Mesendoderm (in vitro differentiated cells): ENCODE data around the gene BNIP5.

Source experiments
- DNase-seq: peaks from one replicate; pipeline ENCODE4 v3.0.0; 2013
- H2AK5ac ChIP-seq: 2 replicates; pipeline ENCODE4 v1.6.1; 2013; ENCODE audit warnings: low read length, inconsistent platforms
- H2BK120ac ChIP-seq: 2 replicates; pipeline ENCODE4 v1.6.1; 2013; ENCODE audit warnings: low read depth, mild to moderate bottlenecking, low read length, moderate library complexity, mixed read lengths
- H2BK15ac ChIP-seq: replicated peaks from 2 replicates; pipeline ENCODE4 v1.6.1; 2013; ENCODE audit warnings: low read depth, mild to moderate bottlenecking, moderate library complexity
- H2BK5ac ChIP-seq: 2 replicates; pipeline ENCODE4 v1.6.1; 2013; ENCODE audit warnings: low read length, inconsistent platforms
- H3K18ac ChIP-seq: 2 replicates; pipeline ENCODE4 v1.6.1; 2013; ENCODE audit warnings: mild to moderate bottlenecking, low read length, mixed read lengths
- H3K23ac ChIP-seq: one replicate; pipeline ENCODE4 v1.6.1; 2013; ENCODE audit warnings: low read length
- H3K27ac ChIP-seq: 2 replicates; pipeline ENCODE4 v1.5.1; 2013; ENCODE audit warnings: low read depth, mild to moderate bottlenecking, inconsistent platforms, low read length, moderate library complexity
- H3K27me3 ChIP-seq: 2 replicates; pipeline ENCODE4 v1.6.1; 2013; ENCODE audit warnings: low read length, control low read depth, mild to moderate bottlenecking, inconsistent platforms; ENCODE audit not compliant: insufficient read depth, poor library complexity
- H3K36me3 ChIP-seq: 2 replicates; pipeline ENCODE4 v1.6.1; 2013; ENCODE audit warnings: low read length, inconsistent platforms; ENCODE audit not compliant: control insufficient read depth, insufficient read depth
- H3K4ac ChIP-seq: one replicate; pipeline ENCODE4 v1.6.1; 2013; ENCODE audit warnings: low read depth, mild to moderate bottlenecking, low read length, moderate library complexity
- H3K4me1 ChIP-seq: 2 replicates; pipeline ENCODE4 v1.6.1; 2013; ENCODE audit warnings: low read depth, low read length, inconsistent platforms; ENCODE audit not compliant: control insufficient read depth
- H3K4me2 ChIP-seq: 2 replicates; pipeline ENCODE4 v1.6.1; 2013; ENCODE audit warnings: low read length
- H3K4me3 ChIP-seq: 2 replicates; pipeline ENCODE4 v1.5.1; 2013; ENCODE audit warnings: mild to moderate bottlenecking, low read length
- H3K56ac ChIP-seq: one replicate; pipeline ENCODE4 v1.6.1; 2013; ENCODE audit warnings: low read length
- H3K79me1 ChIP-seq: 2 replicates; pipeline ENCODE4 v1.6.1; 2013; ENCODE audit warnings: low read length, inconsistent platforms
- H3K79me2 ChIP-seq: 2 replicates; pipeline ENCODE4 v1.6.1; 2013; ENCODE audit warnings: mild to moderate bottlenecking, low read length; ENCODE audit not compliant: control insufficient read depth, insufficient read depth
- H3K9ac ChIP-seq: 2 replicates; pipeline ENCODE4 v1.6.1; 2013; ENCODE audit warnings: low read length, inconsistent platforms
- H4K5ac ChIP-seq: one replicate; pipeline ENCODE4 v1.6.1; 2013; ENCODE audit warnings: low read length
- H4K8ac ChIP-seq: one replicate; pipeline ENCODE4 v1.6.1; 2013; ENCODE audit warnings: low read depth, mild to moderate bottlenecking, control low read depth, low read length, moderate library complexity
- WGBS: extraction: QIAGEN DNeasy Blood & Tissue Kit; methylation state at CpG from one replicate; pipeline ENCODE4 v1.1.7; 2013; ENCODE audit warnings: low lambda C conversion rate, missing lambda C conversion rate; ENCODE audit not compliant: insufficient coverage; ENCODE audit errors: extremely low coverage; 5-methylcytosine and 5-hydroxymethylcytosine counted together

The BNIP5 gene

GRCh38 chr6:36301781-36302180, 34.9 kb downstream of the BNIP5 start:
- H3K4me2 ChIP-seq: no peak overlapping the region
- H3K27me3 ChIP-seq: no peaks in the 10 kb centered on the region
- H3K4ac ChIP-seq: no peak overlapping the region
- no peak overlapping the region for H3K27ac ChIP-seq
- H3K9ac ChIP-seq: no peak overlapping the region
- H4K8ac ChIP-seq: no peak overlapping the region
- no peaks in the 10 kb centered on the region for H3K79me1 ChIP-seq
- no peaks in the 10 kb centered on the region for H3K4me1 ChIP-seq
- no CpG with 5 or more reads among the region's 7 CpGs for WGBS
- no peak overlapping the region for H3K4me3 ChIP-seq
- H3K36me3 ChIP-seq: no peaks in the 10 kb centered on the region
- no peak overlapping the region for H2AK5ac ChIP-seq
- H2BK5ac ChIP-seq: no peak overlapping the region
- DNase-seq: no peak
- H3K79me2 ChIP-seq: no peaks in the 10 kb centered on the region
- no peak overlapping the region for H3K23ac ChIP-seq
- no peak overlapping the region for H4K5ac ChIP-seq
- H2BK15ac ChIP-seq: no peak overlapping the region
- H3K56ac ChIP-seq: peak overlapping the region; percentile 64
- no peak overlapping the region for H2BK120ac ChIP-seq
- no peak overlapping the region for H3K18ac ChIP-seq

- no peaks in the 10 kb centered on the region for H3K4me1 ChIP-seq
- no peak overlapping the region for H2BK15ac ChIP-seq
- no peak overlapping the region for H2AK5ac ChIP-seq
- H3K36me3 ChIP-seq: no peaks in the 10 kb centered on the region
- H3K9ac ChIP-seq: no peak overlapping the region
- H3K27ac ChIP-seq: no peak overlapping the region
- no peaks in the 10 kb centered on the region for H3K79me1 ChIP-seq
- H3K18ac ChIP-seq: no peak overlapping the region
- H3K79me2 ChIP-seq: no peaks in the 10 kb centered on the region
- H2BK5ac ChIP-seq: no peak overlapping the region
- no peak overlapping the region for H3K4ac ChIP-seq
- peak overlapping the region; percentile 64 for H3K56ac ChIP-seq
- H3K4me3 ChIP-seq: no peak overlapping the region
- WGBS: no CpG with 5 or more reads among the region's 10 CpGs
- no peak overlapping the region for H3K23ac ChIP-seq
- no peak overlapping the region for H4K8ac ChIP-seq
- no peak overlapping the region for H2BK120ac ChIP-seq
- no peaks in the 10 kb centered on the region for H3K27me3 ChIP-seq
- no peak overlapping the region for H4K5ac ChIP-seq
- H3K4me2 ChIP-seq: no peak overlapping the region
- no peak for DNase-seq
Measured at GRCh38 chr6:36301085-36301658, 35.5 kb downstream of the BNIP5 start.

- no peak for DNase-seq
- H3K4me3 ChIP-seq: no peak overlapping the region
- H3K27me3 ChIP-seq: no peaks in the 10 kb centered on the region
- no peak overlapping the region for H3K4ac ChIP-seq
- no peaks in the 10 kb centered on the region for H3K36me3 ChIP-seq
- no peak overlapping the region for H3K4me2 ChIP-seq
- no peak overlapping the region for H3K23ac ChIP-seq
- H3K9ac ChIP-seq: no peak overlapping the region
- H3K79me2 ChIP-seq: no peaks in the 10 kb centered on the region
- H2AK5ac ChIP-seq: no peak overlapping the region
- no peak overlapping the region for H2BK5ac ChIP-seq
- H3K56ac ChIP-seq: no peak overlapping the region
- no peak overlapping the region for H3K18ac ChIP-seq
- no peaks in the 10 kb centered on the region for H3K79me1 ChIP-seq
- H4K5ac ChIP-seq: no peak overlapping the region
- H3K4me1 ChIP-seq: no peaks in the 10 kb centered on the region
- no peak overlapping the region for H2BK120ac ChIP-seq
- no peak overlapping the region for H2BK15ac ChIP-seq
- WGBS: no CpG with 5 or more reads among the region's 4 CpGs
- H4K8ac ChIP-seq: no peak overlapping the region
- no peak overlapping the region for H3K27ac ChIP-seq
Measured at GRCh38 chr6:36298027-36298426, 38.7 kb downstream of the BNIP5 start.

GRCh38 chr6:36297511-36297910, 39.2 kb downstream of the BNIP5 start:
- H3K4me1 ChIP-seq: no peaks in the 10 kb centered on the region
- no peaks in the 10 kb centered on the region for H3K79me2 ChIP-seq
- no peak overlapping the region for H2BK5ac ChIP-seq
- no peak overlapping the region for H2AK5ac ChIP-seq
- H2BK15ac ChIP-seq: no peak overlapping the region
- no peak overlapping the region for H3K4ac ChIP-seq
- H3K79me1 ChIP-seq: no peaks in the 10 kb centered on the region
- H3K56ac ChIP-seq: no peak overlapping the region
- H3K23ac ChIP-seq: no peak overlapping the region
- no peak overlapping the region for H3K4me3 ChIP-seq
- H3K27me3 ChIP-seq: no peaks in the 10 kb centered on the region
- no peak overlapping the region for H4K8ac ChIP-seq
- no peaks in the 10 kb centered on the region for H3K36me3 ChIP-seq
- H3K27ac ChIP-seq: no peak overlapping the region
- H3K9ac ChIP-seq: no peak overlapping the region
- H3K4me2 ChIP-seq: no peak overlapping the region
- no peak overlapping the region for H4K5ac ChIP-seq
- H2BK120ac ChIP-seq: no peak overlapping the region
- H3K18ac ChIP-seq: no peak overlapping the region
- no CpG with 5 or more reads among the region's 7 CpGs for WGBS
- no peak for DNase-seq

- no peak overlapping the region for H3K23ac ChIP-seq
- H3K36me3 ChIP-seq: no peaks in the 10 kb centered on the region
- no peaks in the 10 kb centered on the region for H3K27me3 ChIP-seq
- H3K4me3 ChIP-seq: no peak overlapping the region
- no peak overlapping the region for H3K56ac ChIP-seq
- no peak for DNase-seq
- H2BK15ac ChIP-seq: no peak overlapping the region
- H3K79me1 ChIP-seq: no peaks in the 10 kb centered on the region
- H3K4me2 ChIP-seq: no peak overlapping the region
- H3K27ac ChIP-seq: no peak overlapping the region
- no peak overlapping the region for H3K9ac ChIP-seq
- H3K4ac ChIP-seq: no peak overlapping the region
- WGBS: no CpG with 5 or more reads among the region's 6 CpGs
- H4K5ac ChIP-seq: no peak overlapping the region
- no peak overlapping the region for H2BK120ac ChIP-seq
- H3K79me2 ChIP-seq: no peaks in the 10 kb centered on the region
- H3K4me1 ChIP-seq: no peaks in the 10 kb centered on the region
- H2BK5ac ChIP-seq: no peak overlapping the region
- no peak overlapping the region for H4K8ac ChIP-seq
- no peak overlapping the region for H2AK5ac ChIP-seq
- no peak overlapping the region for H3K18ac ChIP-seq
Measured at GRCh38 chr6:36297051-36297450, 39.6 kb downstream of the BNIP5 start.

GRCh38 chr6:36296240-36296639, 40.4 kb downstream of the BNIP5 start:
- no peak overlapping the region for H4K5ac ChIP-seq
- no peaks in the 10 kb centered on the region for H3K27me3 ChIP-seq
- H2AK5ac ChIP-seq: no peak overlapping the region
- H3K23ac ChIP-seq: no peak overlapping the region
- WGBS: no CpG with 5 or more reads among the region's 1 CpG
- no peak overlapping the region for H3K4ac ChIP-seq
- H2BK15ac ChIP-seq: no peak overlapping the region
- H3K4me1 ChIP-seq: peaks cover under 1% of the 10 kb centered on the region
- H3K4me2 ChIP-seq: no peak overlapping the region
- no peak overlapping the region for H3K9ac ChIP-seq
- no peak overlapping the region for H3K27ac ChIP-seq
- no peaks in the 10 kb centered on the region for H3K79me1 ChIP-seq
- no peaks in the 10 kb centered on the region for H3K36me3 ChIP-seq
- H3K18ac ChIP-seq: no peak overlapping the region
- H3K79me2 ChIP-seq: no peaks in the 10 kb centered on the region
- no peak overlapping the region for H3K4me3 ChIP-seq
- H2BK120ac ChIP-seq: no peak overlapping the region
- H2BK5ac ChIP-seq: no peak overlapping the region
- no peak for DNase-seq
- H3K56ac ChIP-seq: no peak overlapping the region
- no peak overlapping the region for H4K8ac ChIP-seq
